AG09319 (cell line): ENCODE measurements around the gene BCL7A.

Experiments used
- DNase-seq: peaks from one replicate; pipeline ENCODE4 v3.0.0-alpha.2; 2010; ENCODE audit warnings: low read depth; ENCODE audit errors: extremely low read depth
- TF ChIP-seq, protein P1 (sequence below): IDR thresholded peaks from 2 replicates; pipeline ENCODE4 v1.5.1; 2011; ENCODE audit warnings: low read depth, mild to moderate bottlenecking, inconsistent platforms, low read length, moderate library complexity

The BCL7A gene

GRCh38 chr12:122024132-122024785, 2.6 kb downstream of the BCL7A start:
- TF ChIP-seq, protein P1, sequence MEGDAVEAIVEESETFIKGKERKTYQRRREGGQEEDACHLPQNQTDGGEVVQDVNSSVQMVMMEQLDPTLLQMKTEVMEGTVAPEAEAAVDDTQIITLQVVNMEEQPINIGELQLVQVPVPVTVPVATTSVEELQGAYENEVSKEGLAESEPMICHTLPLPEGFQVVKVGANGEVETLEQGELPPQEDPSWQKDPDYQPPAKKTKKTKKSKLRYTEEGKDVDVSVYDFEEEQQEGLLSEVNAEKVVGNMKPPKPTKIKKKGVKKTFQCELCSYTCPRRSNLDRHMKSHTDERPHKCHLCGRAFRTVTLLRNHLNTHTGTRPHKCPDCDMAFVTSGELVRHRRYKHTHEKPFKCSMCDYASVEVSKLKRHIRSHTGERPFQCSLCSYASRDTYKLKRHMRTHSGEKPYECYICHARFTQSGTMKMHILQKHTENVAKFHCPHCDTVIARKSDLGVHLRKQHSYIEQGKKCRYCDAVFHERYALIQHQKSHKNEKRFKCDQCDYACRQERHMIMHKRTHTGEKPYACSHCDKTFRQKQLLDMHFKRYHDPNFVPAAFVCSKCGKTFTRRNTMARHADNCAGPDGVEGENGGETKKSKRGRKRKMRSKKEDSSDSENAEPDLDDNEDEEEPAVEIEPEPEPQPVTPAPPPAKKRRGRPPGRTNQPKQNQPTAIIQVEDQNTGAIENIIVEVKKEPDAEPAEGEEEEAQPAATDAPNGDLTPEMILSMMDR = no peak
- no peak for DNase-seq

GRCh38 chr12:122026706-122027333, 5.1 kb downstream of the BCL7A start:
- no peak for DNase-seq
- TF ChIP-seq, protein P1 = no peak

DNA sequence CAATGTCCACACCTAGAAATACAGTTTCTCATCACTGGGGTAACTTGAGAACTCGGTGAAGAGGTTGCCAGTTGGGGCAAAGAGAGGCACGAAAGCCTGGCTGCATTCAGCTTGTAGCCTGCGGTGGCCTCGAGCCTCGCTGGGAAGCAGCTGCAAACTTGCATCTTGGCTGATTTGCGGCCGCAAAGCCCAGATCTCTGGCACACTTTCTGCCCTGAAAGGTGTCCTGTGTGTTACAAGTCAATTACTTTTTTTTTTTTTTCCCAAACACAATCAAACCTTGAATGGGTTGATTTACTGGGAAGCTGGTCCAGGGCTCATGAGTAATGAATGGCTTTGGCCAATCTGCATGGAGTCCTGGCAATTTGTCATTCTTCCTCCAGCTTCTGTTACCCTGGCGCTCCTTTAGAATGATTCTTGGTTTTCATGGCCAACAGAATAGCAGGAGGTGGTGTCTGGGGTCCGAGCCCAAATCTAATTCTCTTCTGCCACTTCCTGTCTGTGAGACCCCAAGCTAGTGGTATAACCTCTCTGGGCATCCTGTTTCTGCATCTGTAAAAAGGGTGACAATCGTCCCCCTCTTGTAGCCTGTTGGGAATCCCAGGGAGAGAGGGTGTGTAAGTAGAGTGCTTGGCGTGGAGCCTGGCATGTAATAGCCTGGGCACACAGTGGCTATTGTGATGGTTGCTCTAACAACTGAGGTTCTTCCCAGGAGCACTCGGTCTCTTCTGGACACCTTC, 6.7 kb downstream of the BCL7A start:
- DNase-seq = no peak
- TF ChIP-seq, protein P1 = no peak

- TF ChIP-seq, protein P1 = no peak
- no peak for DNase-seq
Measured at GRCh38 chr12:122028905-122029560, 7.3 kb downstream of the BCL7A start.

DNA sequence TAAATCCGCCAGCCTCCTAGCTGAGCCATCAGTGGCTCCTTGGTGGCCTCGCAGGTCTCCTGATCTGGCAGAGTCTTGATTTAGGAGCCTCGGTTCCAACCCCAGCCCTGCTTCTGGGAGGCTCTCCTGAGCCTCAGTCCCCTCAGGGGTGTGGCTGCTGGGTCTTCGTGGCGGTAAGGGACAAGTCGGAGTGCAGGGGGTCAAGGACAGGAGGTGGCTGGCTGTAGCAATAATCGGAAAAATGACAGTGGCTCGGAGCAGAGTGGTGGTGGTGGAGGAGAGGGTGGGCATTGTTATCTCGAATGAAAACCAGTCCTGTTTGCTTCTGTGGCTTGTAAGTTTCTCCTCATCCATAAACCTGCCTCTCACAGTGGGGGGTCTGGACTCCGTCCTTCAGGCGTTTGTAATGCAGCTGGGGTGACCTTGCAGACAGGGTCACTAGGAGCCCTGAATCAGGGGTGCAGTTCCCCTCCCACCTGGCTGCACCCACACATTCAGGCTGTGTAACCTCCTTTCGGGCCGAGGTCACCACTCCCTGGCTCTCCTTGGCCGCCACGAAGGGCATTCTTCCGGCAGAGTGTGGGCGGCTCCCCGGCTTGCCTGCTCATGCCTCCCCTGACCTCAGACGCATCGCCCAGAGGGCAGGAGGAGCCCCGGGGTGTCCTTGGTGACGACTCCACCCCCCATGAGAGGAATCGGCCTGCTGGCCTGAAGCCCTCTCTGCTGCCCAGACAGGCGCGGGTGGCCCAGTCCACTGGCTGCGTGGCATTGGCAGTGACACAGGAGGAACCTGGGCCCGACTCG, 8.1 kb downstream of the BCL7A start:
- no peak for DNase-seq
- TF ChIP-seq, protein P1 = no peak

DNA sequence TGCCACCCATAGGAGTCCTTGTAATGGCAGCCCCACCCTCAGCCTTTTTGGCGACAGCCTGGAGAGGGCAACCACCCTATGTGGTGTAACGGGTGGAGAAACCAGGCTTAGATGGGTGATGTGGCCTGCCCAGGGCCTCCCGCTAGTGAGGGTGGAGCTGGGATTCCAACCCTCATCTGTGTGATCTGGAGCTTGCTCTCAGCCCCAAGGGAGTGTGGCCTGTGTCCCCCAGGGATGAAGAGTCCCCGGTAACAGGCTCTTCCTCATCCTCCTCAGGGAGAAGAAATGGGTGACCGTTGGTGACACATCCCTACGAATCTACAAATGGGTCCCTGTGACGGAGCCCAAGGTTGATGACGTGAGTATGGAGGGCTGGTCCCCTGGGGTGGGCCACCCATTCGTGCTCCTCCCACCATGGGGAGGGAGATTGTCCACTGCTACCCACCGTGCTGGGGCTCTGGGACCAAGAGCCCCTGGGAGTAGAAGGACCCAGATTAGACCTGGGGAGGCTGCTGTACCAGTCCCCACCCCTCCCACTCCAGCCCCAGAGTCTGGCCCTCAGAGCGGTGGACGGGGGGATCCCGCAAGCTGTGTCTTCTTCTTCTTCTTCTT, 8.8 kb downstream of the BCL7A start:
- TF ChIP-seq, protein P1 = no peak
- no peak for DNase-seq
